Activated effector memory CD4-positive, alpha-beta T cell treated with Interleukin-2 at 50 U/mL for 16 hours (primary cell): ENCODE data around the gene CHRM3.

Experiments
- DNase-seq: peaks from one replicate; pipeline ENCODE4 v3.0.0-alpha.2; 2020

Gene CHRM3

GRCh38 chr1:239417221-239417620, 30.9 kb downstream of the CHRM3 start:
- no peak for DNase-seq

DNA sequence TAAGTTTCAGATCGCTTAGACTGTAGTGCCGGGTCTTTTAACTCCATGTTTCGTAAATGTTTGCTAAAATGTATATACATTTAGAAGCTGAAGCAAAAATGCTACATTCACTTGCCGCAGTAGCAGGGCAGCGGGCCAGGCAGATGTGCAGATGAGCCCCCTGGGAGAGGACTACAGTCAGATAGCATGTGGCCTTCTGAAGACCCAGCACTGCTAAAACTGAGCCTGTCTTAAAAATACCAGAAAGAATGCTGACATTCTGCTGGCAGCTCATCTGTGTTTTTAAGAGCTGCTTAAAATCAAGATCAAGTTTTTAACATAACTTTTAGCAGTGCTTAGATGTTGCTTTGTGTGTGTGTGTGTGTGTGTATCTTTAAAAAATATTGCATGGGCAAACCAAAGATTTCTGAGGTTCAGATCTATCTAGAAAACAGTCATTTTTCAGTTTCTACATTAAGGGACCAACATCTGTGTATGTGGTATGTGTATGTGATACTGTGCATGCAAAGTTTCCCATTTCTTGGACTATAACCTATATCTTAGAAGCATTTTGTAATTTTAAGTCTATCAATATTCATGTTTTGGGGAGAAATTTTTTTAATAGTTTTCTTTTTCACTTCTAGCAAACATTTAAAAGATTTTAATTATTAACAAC, 31.7 kb downstream of the CHRM3 start:
- DNase-seq: no peak

- DNase-seq: no peak
Observed at GRCh38 chr1:239418681-239419080, 32.3 kb downstream of the CHRM3 start.

GRCh38 chr1:239421811-239422210, 35.4 kb downstream of the CHRM3 start:
- DNase-seq: no peak

GRCh38 chr1:239422818-239423217, 36.5 kb downstream of the CHRM3 start:
- no peak for DNase-seq

DNA sequence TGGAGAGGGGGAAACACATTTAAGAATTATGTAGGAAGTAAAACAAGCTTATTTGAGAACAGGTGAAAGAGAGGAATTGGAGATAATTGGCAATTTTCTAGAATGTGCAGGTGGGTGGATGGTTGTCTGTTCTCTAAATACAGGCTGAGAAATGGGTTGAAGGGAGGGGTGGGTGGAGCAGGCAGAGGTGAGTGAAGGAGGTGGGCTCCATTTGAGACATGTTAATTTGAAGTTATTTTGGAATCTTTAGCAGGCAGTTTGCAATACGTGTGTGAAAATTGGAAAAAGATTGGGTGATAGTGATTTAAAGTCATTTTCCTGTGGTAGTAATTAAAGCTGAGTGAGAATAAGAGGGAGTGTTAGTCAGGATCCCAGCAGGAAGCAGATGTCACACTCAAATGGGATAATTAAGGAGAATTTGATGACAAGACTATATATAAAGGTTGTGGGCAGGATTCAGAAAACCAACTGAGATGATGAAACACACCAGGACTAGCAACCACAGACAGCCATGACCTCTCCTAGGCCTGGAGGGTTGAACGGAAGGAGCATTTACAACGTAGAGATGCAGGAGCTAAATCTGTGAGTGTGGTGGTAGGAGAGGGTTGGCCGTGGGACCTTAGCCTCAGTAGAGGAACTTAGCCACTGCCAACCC, 40.6 kb downstream of the CHRM3 start:
- no peak for DNase-seq

GRCh38 chr1:239427712-239428111, 41.3 kb downstream of the CHRM3 start:
- DNase-seq: no peak

- DNase-seq: no peak
Observed at GRCh38 chr1:239428120-239428710, 41.8 kb downstream of the CHRM3 start.

- DNase-seq: no peak
Observed at GRCh38 chr1:239429163-239429562, 42.8 kb downstream of the CHRM3 start.

DNA sequence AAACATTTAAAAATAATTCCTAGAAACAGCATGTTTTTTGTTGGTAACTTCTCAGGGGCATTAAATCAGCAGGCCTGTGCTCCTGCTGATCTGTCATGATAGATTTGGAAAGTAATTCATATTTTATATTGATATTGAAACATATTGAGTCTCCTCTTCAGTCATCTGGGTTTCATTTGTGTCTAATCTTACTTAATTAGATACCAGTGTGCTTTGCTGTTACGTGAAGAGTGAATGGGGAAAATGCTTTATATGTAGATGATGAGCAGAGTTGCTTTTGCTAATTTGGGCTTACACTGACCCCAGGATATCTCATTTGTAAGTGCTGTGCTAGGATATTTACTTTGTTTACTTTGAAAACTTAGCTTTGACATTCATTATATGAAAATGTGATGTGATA, 45.9 kb downstream of the CHRM3 start:
- no peak for DNase-seq

DNA sequence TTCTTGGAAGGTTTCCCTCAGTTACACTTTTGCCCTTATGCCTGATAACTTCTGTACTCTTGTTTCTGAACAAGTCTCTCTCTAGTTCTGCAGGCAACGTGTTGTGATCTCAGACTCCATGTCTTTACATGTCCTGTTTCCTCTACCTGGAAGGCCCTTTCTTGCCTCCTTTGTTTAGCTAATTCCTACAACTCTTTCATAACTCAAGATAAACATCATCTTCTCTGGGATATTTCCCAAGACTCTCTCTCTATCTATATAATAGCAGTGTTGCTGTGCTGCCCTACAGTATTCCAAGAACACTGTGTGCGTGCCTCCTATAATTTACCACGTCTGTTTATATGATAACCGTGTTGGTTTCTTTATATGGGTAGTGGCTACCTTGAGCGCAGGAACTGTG, 47.8 kb downstream of the CHRM3 start:
- DNase-seq: no peak
